Measurements from ENCODE around the gene SDK1.

SDK1 gene

DNA sequence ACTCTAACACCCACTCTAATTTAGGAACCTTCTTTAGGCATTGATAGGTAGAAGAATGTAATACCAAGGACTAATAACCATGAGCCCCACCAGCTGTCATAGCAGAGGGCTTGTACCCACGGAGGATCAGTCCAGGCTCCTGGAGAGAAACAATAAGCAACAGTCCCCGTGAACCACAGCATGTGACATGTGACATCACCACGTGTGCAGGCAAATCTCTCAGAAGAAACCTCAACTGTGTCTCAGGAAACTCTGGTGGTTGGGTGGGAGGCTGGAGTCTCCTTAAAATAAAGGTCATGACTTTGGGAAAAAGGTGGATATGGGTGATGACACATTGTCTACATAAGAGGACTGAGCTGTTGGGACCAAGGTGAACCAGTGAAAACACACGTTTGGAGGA lies 727.2 kb downstream of the SDK1 start:
- no peak for DNase-seq

DNA sequence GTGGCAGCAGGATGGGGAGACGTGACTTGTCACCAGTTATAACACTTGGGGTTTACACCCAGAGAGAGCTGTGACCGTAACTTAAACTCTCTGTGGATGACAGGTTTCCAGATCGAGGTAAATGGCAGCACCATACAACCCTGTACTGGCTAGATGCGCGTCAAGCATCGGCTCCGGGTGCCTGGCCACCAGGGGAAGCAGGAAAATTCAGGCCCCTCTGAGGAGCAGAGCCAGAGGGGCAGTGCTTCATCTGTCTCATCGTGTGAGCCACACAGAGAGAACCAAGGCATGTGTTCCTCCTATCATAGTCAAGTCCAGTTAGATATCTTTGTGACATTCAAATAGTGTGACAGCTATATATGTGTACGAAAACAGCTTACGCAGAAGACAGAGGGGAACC lies 728.9 kb downstream of the SDK1 start:
- no peak for DNase-seq

DNA sequence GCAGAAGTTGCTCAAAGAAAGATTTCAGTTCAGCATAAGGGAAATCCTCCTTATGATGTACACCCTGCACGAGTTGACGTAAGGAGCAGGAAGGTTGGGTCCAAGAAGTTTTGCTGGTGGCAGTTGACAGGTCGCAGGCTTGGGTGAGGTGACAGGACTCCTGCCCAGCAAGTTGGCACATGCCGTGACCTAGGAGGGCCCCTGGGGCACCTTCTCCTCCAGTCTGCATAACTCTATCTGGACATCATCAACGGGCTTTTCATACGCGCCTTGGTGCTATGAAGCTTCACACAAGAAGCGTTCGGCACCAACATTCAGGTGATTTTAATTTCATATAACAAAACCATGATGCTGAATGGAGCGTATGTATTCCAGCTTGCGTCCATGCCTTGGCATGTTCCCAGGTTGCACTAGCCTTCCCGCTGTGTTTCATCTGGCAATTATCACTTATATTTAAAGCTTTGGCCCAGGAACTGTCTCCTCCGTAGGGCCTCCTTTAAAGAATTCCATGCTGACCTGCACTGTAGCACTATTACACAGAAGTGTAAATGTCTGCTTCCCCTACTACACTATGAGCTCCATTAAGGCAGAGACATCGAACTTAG lies 729.4 kb downstream of the SDK1 start:
- no peak for DNase-seq

DNA sequence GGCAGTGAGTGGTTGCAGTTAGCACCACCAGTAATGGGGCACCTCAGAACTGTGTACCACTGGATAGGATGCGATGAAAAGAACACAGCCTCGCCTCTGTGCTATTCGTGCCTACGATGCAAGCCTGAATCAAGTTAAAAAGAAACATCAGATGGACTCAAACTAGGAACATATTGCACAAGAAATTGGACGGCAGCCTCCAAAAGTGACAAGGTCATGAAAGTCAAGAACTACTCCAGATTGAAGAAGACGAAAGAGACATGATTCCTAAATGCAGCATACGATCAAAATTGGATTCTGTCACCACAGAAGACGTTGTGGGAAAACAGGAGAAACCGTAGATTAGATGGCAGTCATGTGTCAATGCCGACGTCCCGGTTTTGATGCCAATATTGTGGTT lies 732.9 kb downstream of the SDK1 start:
- DNase-seq: no peak

DNA sequence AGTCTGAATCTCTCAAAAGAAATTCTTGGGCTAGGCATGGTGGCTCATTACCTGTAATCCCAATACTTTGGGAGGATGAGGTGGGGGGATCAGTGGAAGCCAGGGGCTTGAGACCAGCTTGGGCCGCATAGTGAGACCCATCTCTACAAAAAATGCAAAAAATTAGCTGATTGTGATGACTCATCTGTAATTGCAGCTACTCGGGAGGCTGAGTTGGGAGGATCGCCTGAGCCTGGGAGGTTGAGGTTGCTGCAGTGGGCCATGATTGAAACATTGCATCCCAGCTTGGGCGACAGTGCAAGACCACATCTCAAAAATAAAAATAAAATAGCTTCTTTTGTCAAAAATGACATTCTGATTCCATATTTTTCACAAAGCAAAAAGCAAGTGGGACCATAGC lies 736.3 kb downstream of the SDK1 start:
- no peak for DNase-seq

DNA sequence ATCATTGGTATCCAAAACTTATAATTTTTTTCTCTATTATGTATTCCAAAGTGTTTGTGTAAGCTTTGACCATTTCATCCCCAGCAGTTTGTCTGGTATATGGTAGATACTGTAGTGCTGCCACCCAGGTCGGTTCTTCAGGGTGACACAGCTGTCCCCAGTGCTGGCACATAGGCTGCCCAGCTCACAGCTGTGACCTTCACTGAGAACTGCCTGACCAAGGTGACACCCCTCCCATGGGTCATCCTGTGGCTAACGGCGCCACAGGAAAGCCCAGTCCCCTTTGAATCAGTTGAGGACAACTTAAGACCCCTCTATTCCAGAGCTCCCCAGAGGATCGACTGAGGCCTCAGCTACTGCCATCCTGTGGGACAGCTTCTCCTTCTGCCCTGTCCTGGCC lies 736.8 kb downstream of the SDK1 start:
- no peak for DNase-seq

DNA sequence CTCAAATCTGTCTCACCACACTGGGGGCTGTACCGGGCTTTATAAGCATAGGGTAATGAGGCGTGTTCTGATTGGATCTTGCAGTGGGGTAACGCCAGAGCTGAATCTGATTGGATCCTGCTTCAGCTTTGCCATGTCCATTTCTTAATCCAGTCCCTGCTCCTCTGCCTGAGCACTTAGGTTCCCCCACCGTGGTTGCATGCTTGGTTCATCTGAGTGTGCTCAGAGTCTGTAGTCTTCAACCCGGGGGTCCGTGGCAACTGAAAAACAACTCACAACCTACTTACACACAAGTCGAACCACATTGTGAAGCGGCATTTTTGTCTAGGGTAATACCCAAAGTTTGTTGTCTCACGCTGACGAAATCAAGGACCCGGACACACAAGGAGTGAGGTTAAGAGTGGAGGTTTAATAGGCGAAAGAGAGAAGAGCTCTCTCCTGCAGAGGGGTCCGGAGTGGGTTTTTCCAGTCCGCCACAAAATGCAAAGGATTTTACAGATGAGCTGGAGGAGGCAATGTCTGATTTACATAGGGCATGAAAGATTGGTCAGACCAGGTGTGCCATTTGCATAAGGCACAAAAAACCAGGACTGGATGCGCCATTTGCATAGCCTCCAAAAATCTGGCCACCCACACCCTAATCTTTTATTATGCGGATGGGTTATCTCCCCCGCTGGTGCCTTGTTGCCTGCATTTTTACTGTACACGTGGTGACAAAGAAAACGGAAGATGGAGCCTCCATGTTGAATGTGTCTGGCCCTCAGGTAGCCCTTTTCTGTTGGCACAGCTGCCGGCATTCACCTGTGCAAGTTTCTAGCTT lies 739.3 kb downstream of the SDK1 start:
- DNase-seq: no peak

DNA sequence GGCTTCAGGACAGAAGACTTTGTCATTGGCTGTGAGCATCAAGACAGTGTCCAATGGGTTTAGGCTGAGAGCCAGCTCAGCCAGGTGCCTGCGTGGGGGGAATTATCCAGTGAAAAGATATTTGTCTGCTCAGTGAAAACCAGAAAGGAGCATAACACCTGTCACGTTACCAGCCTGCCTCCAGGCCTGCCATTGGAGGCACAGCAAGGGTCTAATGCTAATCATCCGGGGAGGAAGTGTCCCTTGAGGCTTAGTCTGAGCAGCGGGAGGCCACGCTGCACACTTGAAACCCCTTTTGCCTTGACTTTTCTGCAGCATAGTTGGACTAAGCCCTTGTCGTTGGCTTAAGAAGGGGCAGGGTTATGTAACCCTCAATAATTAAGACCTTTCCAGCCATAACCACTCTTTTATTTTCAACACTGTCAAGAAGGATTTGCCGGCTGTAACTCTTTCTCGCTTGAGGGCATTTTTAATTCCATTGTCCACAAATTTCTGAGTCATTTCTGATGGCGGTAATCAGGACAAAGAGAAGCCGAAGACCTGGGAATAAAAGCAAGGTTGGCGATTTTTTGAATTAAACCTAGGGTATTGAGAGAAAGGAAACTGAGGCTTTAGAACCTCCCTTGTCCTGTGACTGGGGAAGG lies 741.5 kb downstream of the SDK1 start:
- DNase-seq: no peak

DNA sequence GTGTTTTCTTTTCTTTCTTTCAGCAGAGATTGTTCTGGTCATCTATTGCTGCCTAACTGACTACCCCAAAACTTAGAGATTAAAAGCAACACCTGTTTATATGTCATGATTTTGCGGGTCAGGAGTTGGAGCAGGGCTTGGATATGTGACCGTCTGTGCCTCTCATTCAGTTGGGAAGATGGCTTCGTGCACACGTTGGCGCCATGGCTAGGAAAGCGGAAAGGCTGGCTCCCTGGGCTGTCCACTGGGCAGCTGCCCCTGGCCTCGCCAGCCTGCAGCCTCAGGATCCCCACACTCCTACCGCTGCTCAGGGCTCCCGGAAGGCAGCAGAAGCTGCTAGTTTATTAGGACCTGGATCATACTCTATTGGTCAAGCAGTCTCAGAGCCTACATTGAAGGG lies 742.9 kb downstream of the SDK1 start:
- DNase-seq: no peak

DNA sequence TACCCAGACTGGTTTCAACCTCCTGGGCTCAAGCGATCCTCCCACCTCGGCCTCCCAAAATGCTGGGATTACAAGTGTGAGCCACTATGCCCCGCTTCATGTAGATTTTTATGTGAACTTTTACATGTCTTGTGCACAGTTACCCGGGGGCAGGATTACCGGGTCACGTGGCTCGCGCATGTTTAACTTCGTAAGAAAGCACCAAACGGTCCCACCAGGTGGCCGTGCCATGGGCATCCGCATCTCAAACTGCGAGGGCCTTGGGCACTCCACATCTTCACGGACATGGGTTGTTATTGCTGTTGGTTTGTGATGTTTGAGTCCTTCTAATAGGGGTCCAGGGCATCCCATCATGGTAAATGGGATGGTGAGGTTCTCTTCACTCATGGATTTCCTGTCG lies 744.4 kb downstream of the SDK1 start:
- DNase-seq: no peak

DNA sequence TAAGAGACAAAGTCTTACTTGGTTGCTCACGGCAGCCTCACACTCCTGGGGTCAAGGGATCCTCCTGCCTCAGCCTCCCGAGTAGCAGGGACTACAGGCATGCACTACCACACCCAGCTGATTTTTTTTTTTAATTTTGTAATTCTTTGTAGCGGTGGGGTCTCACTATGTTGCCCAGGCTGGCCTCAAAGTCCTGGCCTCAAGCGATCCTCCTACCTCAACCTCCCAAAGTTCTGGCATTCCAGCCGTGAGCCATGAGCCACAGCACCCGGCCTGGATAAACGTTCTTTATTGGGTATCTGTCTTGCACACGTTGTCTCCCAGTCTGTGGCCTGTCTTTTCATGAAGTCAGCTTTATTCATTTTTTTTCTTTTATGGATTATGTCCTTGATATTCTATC lies 744.9 kb downstream of the SDK1 start:
- no peak for DNase-seq

DNA sequence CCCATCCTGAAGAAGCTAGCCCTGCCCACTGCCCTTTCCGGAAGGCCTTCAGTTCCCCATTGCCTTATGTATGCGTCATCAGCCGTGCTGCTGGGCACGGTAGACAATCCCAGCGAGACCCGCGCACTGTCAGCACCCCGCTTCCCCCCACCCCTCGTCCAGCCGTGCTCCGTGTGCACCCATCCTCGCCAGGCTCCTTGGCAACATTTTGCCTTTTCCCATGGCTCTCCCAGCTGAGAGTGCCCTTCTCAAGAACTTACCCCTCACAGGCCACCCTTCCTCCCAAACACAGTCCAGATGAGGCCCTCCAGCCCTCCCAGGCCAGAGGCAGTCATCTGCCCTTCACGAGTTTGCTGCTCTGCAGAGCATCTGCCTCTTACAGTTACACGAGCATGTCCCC lies 747.3 kb downstream of the SDK1 start:
- DNase-seq: no peak

DNA sequence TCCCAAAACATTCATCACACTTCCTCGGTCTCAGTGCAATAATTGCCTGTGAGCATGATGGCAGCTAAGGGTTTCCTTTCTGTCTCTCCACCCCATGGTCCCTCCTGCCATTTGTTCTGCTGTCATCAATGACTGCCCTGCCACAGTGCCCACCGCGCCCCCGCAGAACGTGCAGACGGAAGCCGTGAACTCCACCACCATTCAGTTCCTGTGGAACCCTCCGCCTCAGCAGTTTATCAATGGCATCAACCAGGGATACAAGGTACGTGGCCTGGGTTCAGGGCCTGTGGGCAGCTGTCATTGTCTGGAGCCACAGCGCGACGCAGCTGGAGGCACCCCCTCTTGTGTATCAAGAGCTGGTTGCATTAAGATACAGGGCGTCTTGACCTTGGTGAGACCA lies 748.1 kb downstream of the SDK1 start:
- DNase-seq: no peak

DNA sequence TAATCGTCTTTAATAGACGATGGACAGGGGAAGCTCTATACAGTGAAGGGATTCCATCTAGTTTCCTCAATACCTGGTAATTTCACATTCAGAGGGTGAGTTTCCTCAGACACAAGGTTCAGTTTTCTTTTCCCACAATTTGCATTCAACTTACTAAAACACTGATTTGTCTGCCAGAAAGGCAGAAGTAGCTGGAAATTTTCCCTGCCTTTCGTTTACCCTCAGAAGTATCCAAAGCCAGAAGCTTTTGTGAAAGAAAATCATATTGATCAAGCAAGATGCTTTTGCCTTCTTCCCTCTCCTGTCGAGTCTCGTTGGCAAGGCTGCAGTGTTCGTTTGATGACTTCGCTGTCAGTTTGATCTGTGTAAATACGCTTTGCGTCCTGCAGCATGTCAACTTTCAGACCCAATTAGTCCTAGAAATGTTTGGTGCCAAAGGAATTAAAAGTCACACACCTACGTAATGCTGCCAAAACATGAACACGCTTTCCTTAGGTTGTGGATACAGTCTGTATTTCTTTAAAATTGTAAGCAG lies 749.1 kb downstream of the SDK1 start:
- DNase-seq: no peak

DNA sequence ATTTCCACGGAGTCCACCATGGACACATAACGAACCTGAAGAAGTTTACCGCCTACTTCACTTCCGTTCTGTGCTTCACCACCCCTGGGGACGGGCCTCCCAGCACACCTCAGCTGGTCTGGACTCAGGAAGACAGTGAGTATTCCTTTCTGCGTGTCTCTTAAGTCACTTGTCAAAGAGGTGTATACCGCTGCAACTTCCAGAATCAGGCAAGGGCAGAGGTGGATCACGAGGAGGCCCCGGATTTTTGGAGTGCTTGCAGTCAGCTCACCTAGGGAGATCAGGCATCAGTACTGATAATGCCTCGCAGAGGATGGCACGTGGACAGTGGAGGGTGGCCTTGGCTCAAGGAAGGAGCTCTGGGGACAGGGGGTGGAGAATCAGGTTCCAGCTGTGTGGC lies 750.6 kb downstream of the SDK1 start:
- DNase-seq: no peak

DNA sequence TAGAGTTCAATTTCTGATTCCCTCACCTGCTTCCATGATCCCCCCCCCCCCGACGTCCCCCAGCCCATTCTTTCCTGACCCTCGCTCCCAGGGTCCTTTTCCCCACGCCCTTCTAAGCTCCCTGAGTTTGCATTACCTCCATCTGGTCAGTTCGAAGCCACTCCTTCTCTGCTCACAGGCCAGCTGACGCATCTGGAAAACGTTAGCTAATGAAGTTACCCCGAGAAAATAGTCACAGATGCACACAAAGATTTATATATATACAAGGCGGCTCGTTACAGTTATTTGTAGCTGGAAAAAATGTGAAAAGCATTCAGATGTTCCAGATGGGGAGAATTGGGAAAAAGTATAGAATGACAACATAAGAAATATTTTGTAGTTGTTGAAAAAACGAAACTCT lies 751.1 kb downstream of the SDK1 start:
- no peak for DNase-seq

DNA sequence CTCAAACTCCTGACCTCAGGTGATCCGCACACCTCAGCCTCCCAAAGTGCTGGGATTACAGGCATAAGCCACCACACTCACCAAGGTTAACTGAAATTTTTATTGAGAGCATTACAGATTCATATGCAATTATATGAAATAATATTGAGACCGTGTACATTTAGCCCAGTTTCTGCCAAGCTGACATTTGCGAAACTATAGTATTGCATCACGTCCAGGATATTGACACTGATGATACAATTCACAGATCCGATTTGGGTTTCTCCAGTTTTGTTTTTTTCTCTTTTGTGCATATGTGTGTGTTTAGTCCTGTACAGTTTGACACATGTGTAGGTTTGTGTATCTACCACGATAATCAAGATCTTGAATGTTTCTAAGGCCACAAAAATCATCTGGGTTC lies 753.1 kb downstream of the SDK1 start:
- DNase-seq: no peak

DNA sequence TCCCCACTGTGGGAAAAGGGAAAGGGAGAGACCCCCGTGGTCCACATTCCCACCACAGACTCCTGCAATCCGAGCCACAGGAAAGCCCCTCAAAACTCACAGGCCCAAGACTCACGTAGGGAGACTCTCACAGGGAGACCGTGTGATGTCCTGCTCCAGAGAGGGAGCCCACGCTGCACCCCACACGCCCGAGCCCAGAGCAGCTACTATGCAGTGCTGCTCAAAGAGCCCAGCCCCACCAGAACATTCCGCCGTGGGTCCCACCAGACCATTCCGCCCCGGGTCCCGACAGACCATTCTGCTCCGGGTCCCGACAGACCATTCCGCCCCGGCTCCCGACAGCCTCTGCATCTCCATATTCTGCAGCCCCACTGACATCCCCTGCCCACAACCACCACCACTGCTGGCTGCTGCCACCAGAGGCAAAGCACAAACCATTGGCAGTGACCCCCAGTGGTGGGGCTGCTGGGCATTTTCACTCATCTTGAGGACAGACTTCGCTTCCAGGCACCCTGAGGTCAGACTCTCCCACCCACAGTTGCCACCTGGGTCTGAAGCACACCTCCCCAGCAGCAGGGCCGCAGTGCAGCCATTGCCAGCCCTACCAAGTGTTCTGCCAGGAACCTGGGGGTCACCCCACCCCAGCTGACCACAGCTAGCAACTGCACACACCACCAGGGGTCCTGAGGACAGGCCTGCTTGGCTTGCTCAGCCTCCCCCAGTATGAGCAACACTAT lies 755.7 kb downstream of the SDK1 start:
- no peak for DNase-seq

DNA sequence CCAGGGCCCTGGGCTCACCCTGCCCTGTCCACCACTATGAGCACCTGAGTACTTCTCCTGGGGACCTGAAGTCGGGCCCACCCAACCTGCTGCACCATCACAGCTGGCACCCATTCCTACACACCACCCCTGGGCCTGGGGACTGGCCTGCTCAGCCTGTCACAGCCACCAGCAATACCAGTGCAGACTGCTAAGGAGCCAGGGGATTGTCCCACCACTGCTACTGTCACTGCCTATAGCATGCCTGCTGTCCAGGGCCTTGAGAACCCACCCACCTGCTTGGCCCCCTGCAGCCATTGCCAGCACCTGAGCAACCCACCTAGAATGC lies 756.2 kb downstream of the SDK1 start:
- DNase-seq: no peak

DNA sequence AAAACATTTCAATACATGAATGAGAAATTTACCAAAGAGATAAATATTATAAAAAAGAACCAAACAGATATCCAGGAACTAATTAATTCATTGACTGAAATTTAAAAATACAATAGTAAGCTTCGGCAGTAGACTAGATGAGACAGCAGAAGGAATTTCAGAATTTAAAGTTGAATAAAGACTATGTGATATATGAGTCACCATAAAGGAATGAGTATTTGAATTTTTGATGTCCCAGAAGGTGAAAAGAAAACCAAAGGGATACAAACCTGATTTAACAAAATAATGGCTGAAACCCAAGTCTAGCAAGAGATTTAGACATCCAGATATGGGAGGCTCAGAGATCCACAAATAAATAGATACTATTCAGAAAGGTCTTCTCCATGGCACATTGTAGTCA lies 757.1 kb downstream of the SDK1 start:
- no peak for DNase-seq

DNA sequence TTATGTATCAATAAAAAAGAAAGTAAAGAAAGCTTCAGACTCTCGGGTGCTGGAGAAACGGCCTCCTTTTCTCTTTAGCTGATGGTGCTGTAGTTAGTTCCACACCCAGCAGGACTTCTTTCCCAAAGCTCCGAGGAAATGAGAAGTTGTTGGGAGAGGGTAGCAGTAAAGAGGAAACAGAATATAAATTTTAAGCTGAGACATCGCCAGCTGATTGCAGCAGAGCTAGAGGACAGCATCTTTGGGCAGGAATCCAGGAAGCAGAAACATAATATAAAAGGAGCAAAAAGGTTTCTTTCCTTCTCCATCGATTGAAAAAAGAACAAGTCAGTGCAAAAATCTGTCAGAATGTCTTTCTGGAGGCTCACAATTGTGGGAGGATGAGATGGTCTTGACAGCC lies 764.1 kb downstream of the SDK1 start:
- DNase-seq: no peak

DNA sequence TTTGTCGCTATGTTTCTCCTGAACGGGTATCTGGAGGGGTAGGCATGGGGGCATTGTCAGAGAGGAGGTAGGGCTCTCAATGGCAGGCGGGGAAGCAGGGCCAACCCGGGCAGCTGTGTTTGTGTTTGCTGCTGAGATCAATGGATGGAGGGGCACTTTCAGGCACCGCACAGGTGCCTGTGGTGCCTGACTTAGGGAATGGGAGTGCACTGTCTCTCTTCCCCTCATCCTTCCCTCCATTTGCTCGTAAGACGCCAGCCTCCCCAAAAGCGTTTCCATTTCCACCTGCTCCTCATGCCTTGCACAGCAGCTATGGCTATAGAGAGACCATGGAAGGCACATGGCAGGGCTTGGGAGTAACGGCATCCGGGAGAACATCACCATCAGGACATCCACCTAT lies 765.2 kb downstream of the SDK1 start:
- no peak for DNase-seq

DNA sequence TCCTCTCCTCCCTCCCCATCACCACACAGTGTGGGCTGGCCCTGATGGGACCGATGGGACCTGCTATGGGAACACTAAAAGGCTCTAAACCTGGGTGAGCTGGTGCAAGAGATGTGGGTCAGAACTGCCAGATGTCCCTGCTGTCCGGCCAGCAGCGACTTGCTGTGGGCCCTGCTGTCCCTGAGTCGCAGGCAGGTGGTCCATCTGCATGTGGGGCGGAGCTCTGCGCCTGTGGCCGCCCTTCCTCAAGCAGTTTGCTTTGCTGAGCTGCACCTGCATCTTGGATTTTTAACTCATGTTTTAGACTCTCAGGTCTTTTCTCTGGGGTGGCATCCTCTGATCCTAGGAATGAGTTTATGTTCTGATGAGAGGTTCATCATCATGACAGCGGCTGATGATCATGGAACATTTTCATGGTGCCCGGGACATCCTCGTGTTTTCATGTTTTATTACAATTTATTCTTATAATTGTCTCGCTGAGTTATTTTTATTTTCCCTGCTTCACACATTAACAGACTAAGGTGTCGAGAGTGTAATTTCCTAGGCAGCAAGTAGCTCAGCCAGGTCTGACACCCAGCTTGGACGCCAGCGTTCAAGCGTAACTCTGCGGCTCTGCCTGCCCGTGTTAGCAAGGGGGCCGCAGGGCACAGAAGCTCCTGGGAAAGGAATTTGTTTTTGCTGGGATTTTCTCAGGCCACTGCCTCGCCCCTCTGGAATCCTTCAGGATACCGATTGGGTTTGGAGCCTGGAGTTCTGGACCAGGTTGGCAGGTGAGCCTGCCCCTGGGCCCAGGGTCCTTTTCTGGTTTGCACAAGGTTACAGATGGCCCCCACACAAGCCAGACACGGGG lies 765.8 kb downstream of the SDK1 start:
- no peak for DNase-seq

Data from activated naive CD4-positive, alpha-beta T cell treated with Interleukin-2 at 50 U/mL for 16 hours (primary cell).